Endodermal cell (in vitro differentiated cells): Measurements from ENCODE around the gene OOEP. TPM values are rescaled to one million over a fixed set of nuclear protein-coding genes. Genes with fewer than 3 reads are reported as not detected.

Source experiments
- DNase-seq: peaks from one replicate; pipeline ENCODE4 v3.0.0-alpha.2; 2017
- H3K27ac ChIP-seq: 2 replicates; pipeline ENCODE4 v1.5.1; 2013; ENCODE audit warnings: mild to moderate bottlenecking, low read depth, low read length, moderate library complexity
- H3K27me3 ChIP-seq: 2 replicates; pipeline ENCODE4 v1.6.1; 2013; ENCODE audit warnings: mild to moderate bottlenecking, low read length, moderate library complexity; ENCODE audit not compliant: insufficient read depth, control insufficient read depth, poor library complexity, severe bottlenecking
- H3K36me3 ChIP-seq: 2 replicates; pipeline ENCODE4 v1.7.0; 2013; ENCODE audit warnings: mild to moderate bottlenecking, low read length, moderate library complexity; ENCODE audit not compliant: control insufficient read depth, insufficient read depth
- H3K4me1 ChIP-seq: one replicate; pipeline ENCODE4 v1.7.0; 2013; ENCODE audit warnings: low read length; ENCODE audit not compliant: control insufficient read depth, insufficient read depth
- H3K4me3 ChIP-seq: 2 replicates; pipeline ENCODE4 v1.5.1; 2013; ENCODE audit warnings: mild to moderate bottlenecking, low read length, moderate library complexity
- H3K9ac ChIP-seq: 2 replicates; pipeline ENCODE4 v1.6.1; 2013; ENCODE audit warnings: mild to moderate bottlenecking, low read length, moderate library complexity; ENCODE audit not compliant: poor library complexity, severe bottlenecking; ENCODE audit errors: extremely low read depth
- H3K9me3 ChIP-seq: 2 replicates; pipeline ENCODE4 v1.6.1; 2013; ENCODE audit warnings: mild to moderate bottlenecking, low read length, moderate library complexity; ENCODE audit not compliant: control insufficient read depth
- H3K27ac Mint-ChIP-seq: 2 replicates; pipeline ENCODE4 v1.8.0; 2020; ENCODE audit warnings: mixed read lengths
- H3K27me3 Mint-ChIP-seq: 2 replicates; pipeline ENCODE4 v1.8.0; 2021; ENCODE audit warnings: mild to moderate bottlenecking, mixed read lengths; ENCODE audit not compliant: insufficient read depth
- H3K36me3 Mint-ChIP-seq: 2 replicates; pipeline ENCODE4 v1.8.0; 2020; ENCODE audit warnings: low read depth, mixed read lengths
- H3K4me1 Mint-ChIP-seq: 2 replicates; pipeline ENCODE4 v1.8.0; 2020; ENCODE audit warnings: mixed read lengths
- H3K4me3 Mint-ChIP-seq: 2 replicates; pipeline ENCODE4 v1.8.0; 2020; ENCODE audit warnings: mild to moderate bottlenecking, moderate library complexity, mixed read lengths
- H3K9me3 Mint-ChIP-seq: 2 replicates; pipeline ENCODE4 v1.8.0; 2020; ENCODE audit warnings: mild to moderate bottlenecking, mixed read lengths
- CTCF ChIP-seq: fragments of 200-600 bp; sonication (generic); conservative IDR thresholded peaks from 2 replicates; pipeline ENCODE4 v1.5.0; 2021; ENCODE audit warnings: antibody characterized with exemption, mild to moderate bottlenecking
- WGBS, 2 experiments: methylation state at CpG; one replicate each; pipeline versions ENCODE4 v1.1.5 to v1.1.7; 2013; ENCODE audit warnings: missing lambda C conversion rate in 2 of 2, mixed read lengths in 1 of 2; ENCODE audit not compliant: insufficient coverage in 1 of 2, insufficient read length in 1 of 2; 5-methylcytosine and 5-hydroxymethylcytosine counted together
- total RNA-seq, 2 donors: library from RNA; stranded (reverse); fragmentation: NEBNext Ultra II Directional in 1 of 2; extraction: Animal tissue kit (Norgen Biotek cat#: 25700) in 1 of 2; gene quantifications; 2 replicates in 1 of 2; 3 replicates in 1 of 2; pipeline ENCODE4 v1.2.1, GENCODE V29; 2021

The OOEP gene
- total RNA-seq, 2 donors from 2014 or later = not detected

GRCh38 chr6:73364549-73364948 is 5.1 kb downstream of the OOEP start:
- Histone ChIP-seq H3K27me3 (no peaks in the 10 kb centered on the region), H3K9me3 (no peaks in the 10 kb centered on the region), H3K4me1 (no peaks in the 10 kb centered on the region), H3K36me3 (no peaks in the 10 kb centered on the region), H3K9ac (no peak overlapping the region), H3K27ac (no peak overlapping the region), H3K4me3 (no peak overlapping the region)
- Mint-ChIP-seq H3K27me3 (no peaks in the 10 kb centered on the region), H3K4me1 (peaks cover 8% of the 10 kb centered on the region), H3K4me3 (no peak overlapping the region), H3K9me3 (no peaks in the 10 kb centered on the region), H3K36me3 (no peaks in the 10 kb centered on the region), H3K27ac (no peak overlapping the region)
- no peak for DNase-seq
- TF ChIP-seq CTCF = no peak
- WGBS, 2 experiments = 92 to 96% methylated on average over 8 to 9 of the region's 9 CpGs

- no peak overlapping the region for H3K9ac ChIP-seq
- H3K36me3 Mint-ChIP-seq = no peaks in the 10 kb centered on the region
- H3K4me1 Mint-ChIP-seq = peaks cover 8% of the 10 kb centered on the region
- TF ChIP-seq CTCF = no peak
- no peaks in the 10 kb centered on the region for H3K27me3 Mint-ChIP-seq
- DNase-seq = no peak
- H3K27ac Mint-ChIP-seq = no peak overlapping the region
- no peaks in the 10 kb centered on the region for H3K36me3 ChIP-seq
- H3K27ac ChIP-seq = no peak overlapping the region
- no peaks in the 10 kb centered on the region for H3K9me3 Mint-ChIP-seq
- H3K27me3 ChIP-seq = no peaks in the 10 kb centered on the region
- H3K4me1 ChIP-seq = no peaks in the 10 kb centered on the region
- no peaks in the 10 kb centered on the region for H3K9me3 ChIP-seq
- WGBS, 2 experiments = 92 to 97% methylated on average over 9 to 14 of the region's 14 CpGs
- H3K4me3 Mint-ChIP-seq = no peak overlapping the region
- H3K4me3 ChIP-seq = no peak overlapping the region
These were observed 5.6 kb downstream of the OOEP start for GRCh38 chr6:73364121-73364520.

- Histone ChIP-seq H3K27ac (no peak overlapping the region), H3K27me3 (no peaks in the 10 kb centered on the region), H3K4me1 (no peaks in the 10 kb centered on the region), H3K9ac (no peak overlapping the region), H3K9me3 (no peaks in the 10 kb centered on the region), H3K4me3 (no peak overlapping the region), H3K36me3 (no peaks in the 10 kb centered on the region)
- Mint-ChIP-seq H3K4me3 (no peak overlapping the region), H3K27ac (no peak overlapping the region), H3K36me3 (no peaks in the 10 kb centered on the region), H3K9me3 (no peaks in the 10 kb centered on the region), H3K4me1 (peaks cover 7% of the 10 kb centered on the region), H3K27me3 (no peaks in the 10 kb centered on the region)
- 96 to 100% methylated on average over 13 to 23 of the region's 23 CpGs for WGBS, 2 experiments
- no peak for DNase-seq
- no peak for TF ChIP-seq CTCF
These were observed 6.2 kb downstream of the OOEP start for GRCh38 chr6:73363537-73363875.
